GM13976 (cell line): Measurements from ENCODE around the gene PDP2.

Experiments used
- DNase-seq: peaks from one replicate; pipeline ENCODE4 v3.0.0; 2012; ENCODE audit warnings: low spot score
- CTCF ChIP-seq: IDR thresholded peaks from 2 replicates; pipeline ENCODE4 v1.5.1; 2012; ENCODE audit warnings: borderline replicate concordance, mild to moderate bottlenecking; ENCODE audit not compliant: insufficient read depth; ENCODE audit errors: extremely low read depth, missing control alignments, control extremely low read depth
- in situ Hi-C: fragments of 300-500 bp; cut with MboI; formaldehyde crosslinking; loops from one replicate; pipeline ENCODE4 v1.12.0; 2022; ENCODE audit warnings: low sequenced_read_pairs, mixed read lengths, inconsistent platforms; ENCODE audit not compliant: unreplicated experiment

PDP2 gene

GRCh38 chr16:66900721-66901441, 20.6 kb downstream of the PDP2 start:
- no peak for DNase-seq
- in situ Hi-C loops, result no loop called here
- no peak for TF ChIP-seq CTCF

DNA sequence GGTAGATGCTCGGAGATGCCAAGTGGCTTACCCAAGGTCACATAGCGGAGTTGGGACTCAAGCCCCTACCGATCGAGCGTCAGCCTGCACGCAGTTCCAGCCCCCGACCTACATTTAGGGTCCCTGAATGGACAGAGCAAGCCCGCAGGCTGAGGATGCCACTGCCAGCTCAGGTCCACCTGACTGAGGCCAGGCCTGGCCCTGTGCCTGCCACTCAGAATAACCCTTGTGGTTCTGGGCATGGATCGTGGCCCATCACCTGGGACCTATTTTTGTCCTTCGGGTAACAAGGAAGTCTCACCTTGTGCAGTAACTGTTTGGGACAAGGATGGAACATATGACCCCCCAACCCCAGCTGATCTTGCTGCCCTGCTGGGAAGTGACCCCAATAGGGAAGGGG, 21.3 kb downstream of the PDP2 start:
- in situ Hi-C loops, result no loop called here
- no peak for TF ChIP-seq CTCF
- DNase-seq, result no peak

- in situ Hi-C loops, result no loop called here
- no peak for DNase-seq
These were observed 22.6 kb downstream of the PDP2 start for GRCh38 chr16:66902648-66903543.

GRCh38 chr16:66903544-66904427, 23.5 kb downstream of the PDP2 start:
- TF ChIP-seq CTCF, result no peak
- in situ Hi-C loops, result no loop called here
- DNase-seq, result no peak

More at GRCh38 chr16:66902648-66903543, 22.6 kb downstream of the PDP2 start:
- no peak for TF ChIP-seq CTCF

GRCh38 chr16:66904428-66904845, 24.1 kb downstream of the PDP2 start:
- TF ChIP-seq CTCF, result no peak
- in situ Hi-C loops, result no loop called here
- no peak for DNase-seq
